SU-DHL-6 (cell line): ENCODE measurements around the gene PDE4B.

Source experiments
- H2AFZ ChIP-seq: fragments of 200-600 bp; sonication (generic); 2 replicates; pipeline ENCODE4 v1.6.1; 2014; ENCODE audit warnings: low read depth, mild to moderate bottlenecking, moderate library complexity, mixed read lengths, antibody characterized with exemption, low read length; ENCODE audit not compliant: severe bottlenecking
- H3F3A ChIP-seq: fragments of 200-600 bp; shearing (Covaris generic); 2 replicates; pipeline ENCODE4 v1.6.0; 2016; ENCODE audit warnings: antibody characterized with exemption, mild to moderate bottlenecking; ENCODE audit not compliant: insufficient read depth
- H3K27ac ChIP-seq: fragments of 200-600 bp; sonication (generic); 2 replicates; pipeline ENCODE4 v1.5.1; 2016; ENCODE audit warnings: low read depth, mild to moderate bottlenecking, low read length, moderate library complexity, mixed read lengths
- H3K27me3 ChIP-seq: fragments of 200-600 bp; sonication (generic), shearing (Covaris generic); 2 replicates; pipeline ENCODE4 v1.6.0; 2014; ENCODE audit warnings: mild to moderate bottlenecking, low read length
- H3K36me3 ChIP-seq: fragments of 200-600 bp; sonication (generic); 2 replicates; pipeline ENCODE4 v1.6.1; 2014; ENCODE audit warnings: mild to moderate bottlenecking, low read length, mixed read lengths
- H3K4me2 ChIP-seq: fragments of 300-600, 200-600 bp; shearing (Covaris generic), sonication (generic); 2 replicates; pipeline ENCODE4 v1.6.0; 2014; ENCODE audit warnings: low read length, low read depth, mild to moderate bottlenecking; ENCODE audit not compliant: poor library complexity, severe bottlenecking
- H3K4me3 ChIP-seq: fragments of 200-600 bp; sonication (generic); 2 replicates; pipeline ENCODE4 v1.5.1; 2014; ENCODE audit warnings: antibody characterized with exemption, low read length, mild to moderate bottlenecking, mixed read lengths; ENCODE audit not compliant: insufficient read depth, poor library complexity, severe bottlenecking
- H3K79me2 ChIP-seq: fragments of 200-600 bp; sonication (generic); 2 replicates; pipeline ENCODE4 v1.6.1; 2014; ENCODE audit warnings: mild to moderate bottlenecking, low read length, moderate library complexity; ENCODE audit not compliant: insufficient read depth
- H3K9ac ChIP-seq: fragments of 200-600 bp; sonication (generic); 2 replicates; pipeline ENCODE4 v1.7.0; 2014; ENCODE audit warnings: mild to moderate bottlenecking, low read length
- H3K9me2 ChIP-seq: fragments of 200-600 bp; sonication (generic); replicated peaks from 2 replicates; pipeline ENCODE4 v1.6.1; 2014; ENCODE audit warnings: low read length; ENCODE audit not compliant: insufficient read depth
- H3K9me3 ChIP-seq: fragments of 200-600 bp; sonication (generic); 2 replicates; pipeline ENCODE4 v1.6.1; 2014; ENCODE audit warnings: low read length, mixed read lengths; ENCODE audit not compliant: insufficient read depth
- H4K20me1 ChIP-seq: fragments of 200-600 bp; sonication (generic); 2 replicates; pipeline ENCODE4 v1.6.1; 2014; ENCODE audit warnings: low read depth, mild to moderate bottlenecking, antibody characterized with exemption, low read length, moderate library complexity, mixed read lengths
- EZH2phosphoT487 ChIP-seq: fragments of 200-600 bp; sonication (generic), shearing (Covaris generic); conservative IDR thresholded peaks from 2 replicates; pipeline ENCODE4 v1.6.1; 2018; ENCODE audit warnings: mild to moderate bottlenecking, antibody characterized with exemption, low read length, moderate library complexity, mixed read lengths
- TF ChIP-seq, protein P1 (sequence below): fragments of 200-600 bp; sonication (generic); IDR thresholded peaks from one replicate; pipeline ENCODE4 v1.5.1; 2017; ENCODE audit warnings: antibody characterized with exemption, mild to moderate bottlenecking, low read length, moderate library complexity; ENCODE audit not compliant: insufficient read depth, poor library complexity, severe bottlenecking

The PDE4B gene

DNA sequence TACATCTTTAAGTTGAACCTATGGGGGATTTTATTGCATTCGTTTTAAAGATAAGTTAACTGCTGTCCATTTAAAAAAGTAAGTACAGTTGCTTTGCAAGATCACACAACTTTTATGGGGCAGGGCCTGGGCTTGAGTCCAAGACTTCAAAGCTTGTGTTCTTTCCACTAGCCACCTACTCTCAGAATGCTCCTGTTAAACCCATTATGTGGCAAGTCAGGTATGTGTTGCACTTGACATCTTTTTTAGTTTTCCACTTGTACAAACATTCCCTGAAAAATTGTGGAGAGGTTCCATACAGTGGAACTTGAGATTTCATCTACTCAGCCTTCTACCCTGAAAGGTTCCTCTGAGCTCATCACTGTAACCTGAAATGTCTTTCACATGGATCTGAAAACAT is 505.8 kb downstream of the PDE4B start:
- Histone ChIP-seq H3K27ac (no peak overlapping the region), H3K4me2 (no peak overlapping the region), H3K9ac (no peak overlapping the region)

DNA sequence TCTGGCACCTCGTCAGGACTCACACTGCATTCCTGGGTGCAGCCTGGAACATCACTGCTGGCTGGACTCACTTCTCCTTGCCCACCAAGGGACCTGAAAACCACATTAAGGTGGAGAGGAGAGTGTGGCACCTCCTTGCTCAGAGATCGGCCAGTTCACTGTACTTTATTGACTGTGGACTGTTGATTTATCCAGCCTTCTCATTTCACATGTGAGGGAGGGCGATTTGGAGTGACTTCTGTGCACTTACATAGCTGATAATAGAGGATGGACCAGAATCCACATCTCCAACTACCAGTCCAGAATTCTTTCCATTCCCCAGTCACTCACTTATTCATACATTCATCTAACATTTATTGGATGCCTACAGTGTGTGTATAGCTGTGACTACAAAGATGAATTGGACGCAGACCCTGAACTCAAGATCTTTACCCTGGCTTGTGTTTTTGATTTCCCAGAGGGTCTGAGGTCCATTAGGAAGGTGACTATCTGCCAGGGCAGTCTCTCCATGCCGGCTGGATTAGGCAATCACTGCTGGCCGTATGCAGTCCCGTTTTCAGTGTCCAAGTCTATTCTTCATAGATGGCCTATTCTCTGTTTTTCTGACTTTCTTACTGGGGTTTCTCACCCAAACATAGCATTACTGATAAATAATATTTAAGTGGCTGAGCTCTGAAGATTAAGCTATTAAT is 507.7 kb downstream of the PDE4B start:
- no peak overlapping the region for H3K9ac ChIP-seq
- H3K9me2 ChIP-seq: no peaks in the 10 kb centered on the region
- no peaks in the 10 kb centered on the region for H4K20me1 ChIP-seq
- no peaks in the 10 kb centered on the region for H3K79me2 ChIP-seq
- H2AFZ ChIP-seq: no peak overlapping the region
- H3K36me3 ChIP-seq: no peaks in the 10 kb centered on the region
- no peak overlapping the region for H3K27ac ChIP-seq
- no peaks in the 10 kb centered on the region for H3F3A ChIP-seq
- no peak overlapping the region for H3K4me2 ChIP-seq
- TF ChIP-seq EZH2phosphoT487: no peak
- TF ChIP-seq, protein P1, sequence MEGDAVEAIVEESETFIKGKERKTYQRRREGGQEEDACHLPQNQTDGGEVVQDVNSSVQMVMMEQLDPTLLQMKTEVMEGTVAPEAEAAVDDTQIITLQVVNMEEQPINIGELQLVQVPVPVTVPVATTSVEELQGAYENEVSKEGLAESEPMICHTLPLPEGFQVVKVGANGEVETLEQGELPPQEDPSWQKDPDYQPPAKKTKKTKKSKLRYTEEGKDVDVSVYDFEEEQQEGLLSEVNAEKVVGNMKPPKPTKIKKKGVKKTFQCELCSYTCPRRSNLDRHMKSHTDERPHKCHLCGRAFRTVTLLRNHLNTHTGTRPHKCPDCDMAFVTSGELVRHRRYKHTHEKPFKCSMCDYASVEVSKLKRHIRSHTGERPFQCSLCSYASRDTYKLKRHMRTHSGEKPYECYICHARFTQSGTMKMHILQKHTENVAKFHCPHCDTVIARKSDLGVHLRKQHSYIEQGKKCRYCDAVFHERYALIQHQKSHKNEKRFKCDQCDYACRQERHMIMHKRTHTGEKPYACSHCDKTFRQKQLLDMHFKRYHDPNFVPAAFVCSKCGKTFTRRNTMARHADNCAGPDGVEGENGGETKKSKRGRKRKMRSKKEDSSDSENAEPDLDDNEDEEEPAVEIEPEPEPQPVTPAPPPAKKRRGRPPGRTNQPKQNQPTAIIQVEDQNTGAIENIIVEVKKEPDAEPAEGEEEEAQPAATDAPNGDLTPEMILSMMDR: no peak
- no peaks in the 10 kb centered on the region for H3K27me3 ChIP-seq
- no peaks in the 10 kb centered on the region for H3K9me3 ChIP-seq
- no peak overlapping the region for H3K4me3 ChIP-seq

More for the DNA sequence above, 505.8 kb downstream of the PDE4B start:
- Histone ChIP-seq H3K4me3 (no peak overlapping the region), H3K9me3 (no peaks in the 10 kb centered on the region), H3K36me3 (no peaks in the 10 kb centered on the region), H3K9me2 (no peaks in the 10 kb centered on the region), H3K79me2 (no peaks in the 10 kb centered on the region), H3F3A (no peaks in the 10 kb centered on the region), H2AFZ (no peak overlapping the region), H4K20me1 (no peaks in the 10 kb centered on the region), H3K27me3 (no peaks in the 10 kb centered on the region)
- TF ChIP-seq EZH2phosphoT487: no peak
- TF ChIP-seq, protein P1: no peak

DNA sequence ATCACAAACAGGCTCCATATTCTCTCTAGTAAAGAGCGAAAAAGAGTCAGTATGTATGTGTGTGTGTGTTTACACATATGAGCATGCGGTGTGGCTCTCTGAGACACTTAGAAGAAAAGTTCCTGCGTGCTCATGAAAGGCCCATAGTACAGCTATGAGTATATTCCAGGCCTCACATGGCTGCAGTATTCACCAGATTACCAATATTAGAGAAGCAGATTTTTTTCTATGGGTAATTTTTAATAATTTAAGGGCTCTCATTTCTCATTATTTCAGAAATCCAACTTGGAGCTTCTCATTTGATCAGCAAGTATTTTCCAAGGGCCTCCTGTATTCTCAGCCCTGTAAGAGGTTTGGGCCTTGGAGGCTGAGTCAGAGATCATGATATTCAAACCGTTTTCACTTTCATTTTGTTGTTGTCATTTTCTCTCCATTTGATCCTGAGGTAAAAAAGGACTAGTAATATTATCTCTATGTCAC is 508.3 kb downstream of the PDE4B start:
- no peaks in the 10 kb centered on the region for H4K20me1 ChIP-seq
- H3K4me2 ChIP-seq: peak overlapping the region; percentile 43
- no peaks in the 10 kb centered on the region for H3K79me2 ChIP-seq
- H2AFZ ChIP-seq: no peak overlapping the region
- H3K27ac ChIP-seq: no peak overlapping the region
- no peak for TF ChIP-seq EZH2phosphoT487
- TF ChIP-seq, protein P1: no peak
- no peaks in the 10 kb centered on the region for H3K27me3 ChIP-seq
- H3K9me3 ChIP-seq: no peaks in the 10 kb centered on the region
- H3K4me3 ChIP-seq: no peak overlapping the region
- H3K9me2 ChIP-seq: no peaks in the 10 kb centered on the region
- no peaks in the 10 kb centered on the region for H3F3A ChIP-seq
- H3K9ac ChIP-seq: no peak overlapping the region
- no peaks in the 10 kb centered on the region for H3K36me3 ChIP-seq
